IMR-90 (cell line): ENCODE measurements around the gene MID1IP1. TPM values are rescaled to one million over a fixed set of nuclear protein-coding genes. Genes with fewer than 3 reads are reported as not detected.

Experiments used
- ATAC-seq: fragments of 200-7000 bp; cut with Tn5 transposase; 2 replicates; pipeline ENCODE4 v1.9.1; 2020; ENCODE audit warnings: low read depth, mild to moderate bottlenecking, moderate library complexity
- BruUV-seq: library from RNA; stranded (reverse); fragments of 400-500 nt; replicated peaks from 2 replicates; lab custom pipeline; 2021; lab: Mats Ljungman, UMichigan
- CTCF ChIA-PET: fragments of 300-600 bp; formaldehyde crosslinking; extraction: SDS; loops from one replicate; lab custom pipeline; 2021; ENCODE audit warnings: antibody characterized with exemption; lab: Yijun Ruan, JAX
- POLR2A ChIA-PET: fragments of 300-600 bp; sonication (Branson Sonifier 250); formaldehyde crosslinking; loops from one replicate; lab custom pipeline; 2022; ENCODE audit warnings: antibody characterized with exemption; ENCODE audit not compliant: unreplicated experiment; lab: Charles Lee
- DNase-seq: peaks from one replicate; pipeline ENCODE4 v3.0.0; 2013
- H2AFZ ChIP-seq: replicated peaks from 2 replicates; pipeline ENCODE3; 2013; ENCODE audit warnings: low read length, mild to moderate bottlenecking; ENCODE audit not compliant: poor library complexity
- H2AK5ac ChIP-seq: 2 replicates; pipeline ENCODE4 v1.6.1; 2013; ENCODE audit warnings: low read depth, low read length, inconsistent platforms
- H2AK9ac ChIP-seq: replicated peaks from 2 replicates; pipeline ENCODE3; 2013; ENCODE audit warnings: mild to moderate bottlenecking, low read depth, low read length, moderate library complexity; ENCODE audit not compliant: poor library complexity
- H2BK120ac ChIP-seq: 2 replicates; pipeline ENCODE4 v1.6.1; 2013; ENCODE audit warnings: low read depth, low read length, inconsistent platforms
- H2BK15ac ChIP-seq: 3 replicates; pipeline ENCODE4 v1.6.1; 2013; ENCODE audit warnings: low read depth, low read length, inconsistent platforms
- H2BK20ac ChIP-seq: 2 replicates; pipeline ENCODE4 v1.6.1; 2013; ENCODE audit warnings: low read depth, mild to moderate bottlenecking, inconsistent platforms, low read length, moderate library complexity
- H2BK5ac ChIP-seq: 2 replicates; pipeline ENCODE4 v1.6.1; 2013; ENCODE audit warnings: mild to moderate bottlenecking, low read depth, low read length, inconsistent platforms; ENCODE audit not compliant: poor library complexity, severe bottlenecking
- H3K14ac ChIP-seq: replicated peaks from 2 replicates; pipeline ENCODE4 v1.6.1; 2013; ENCODE audit warnings: low read depth, low read length, inconsistent platforms
- H3K18ac ChIP-seq: 2 replicates; pipeline ENCODE4 v1.6.1; 2013; ENCODE audit warnings: low read depth, low read length, control low read depth
- H3K23ac ChIP-seq: 2 replicates; pipeline ENCODE4 v1.6.1; 2013; ENCODE audit warnings: low read depth, low read length, inconsistent platforms
- H3K27ac ChIP-seq: 2 replicates; pipeline ENCODE4 v1.5.1; 2013; ENCODE audit warnings: mild to moderate bottlenecking, control low read depth, low read length; ENCODE audit not compliant: insufficient read depth
- H3K27me3 ChIP-seq: 2 replicates; pipeline ENCODE4 v1.6.1; 2013; ENCODE audit warnings: low read length; ENCODE audit not compliant: control insufficient read depth, insufficient read depth
- H3K36me3 ChIP-seq: 2 replicates; pipeline ENCODE4 v1.6.1; 2013; ENCODE audit warnings: low read length, mixed read lengths; ENCODE audit not compliant: control insufficient read depth, insufficient read depth
- H3K4ac ChIP-seq: 2 replicates; pipeline ENCODE4 v1.6.1; 2013; ENCODE audit warnings: low read depth, low read length, inconsistent platforms
- H3K4me1 ChIP-seq: 2 replicates; pipeline ENCODE4 v1.6.1; 2013; ENCODE audit warnings: low read length, mixed read lengths; ENCODE audit not compliant: control insufficient read depth, insufficient read depth
- H3K4me2 ChIP-seq: 2 replicates; pipeline ENCODE4 v1.6.1; 2013; ENCODE audit warnings: low read depth, mild to moderate bottlenecking, control low read depth, low read length, moderate library complexity
- H3K4me3 ChIP-seq: 2 replicates; pipeline ENCODE4 v1.5.1; 2013; ENCODE audit warnings: low read depth, mild to moderate bottlenecking, control low read depth, low read length, moderate library complexity; ENCODE audit not compliant: insufficient read depth
- H3K56ac ChIP-seq: 2 replicates; pipeline ENCODE4 v1.6.1; 2013; ENCODE audit warnings: low read length, inconsistent platforms; ENCODE audit not compliant: insufficient read depth; ENCODE audit errors: extremely low read depth
- H3K79me1 ChIP-seq, 2 experiments: 2 replicates each; pipeline ENCODE4 v1.6.1; 2013; ENCODE audit warnings: low read length in 2 of 2, inconsistent platforms in 1 of 2, low read depth in 1 of 2
- H3K9ac ChIP-seq: 2 replicates; pipeline ENCODE4 v1.6.1; 2013; ENCODE audit warnings: low read depth, low read length, control low read depth
- H3K9me1 ChIP-seq: 2 replicates; pipeline ENCODE4 v1.6.1; 2013; ENCODE audit warnings: low read length, inconsistent platforms; ENCODE audit not compliant: insufficient read depth
- H3K9me3 ChIP-seq: 2 replicates; pipeline ENCODE4 v1.6.1; 2013; ENCODE audit warnings: low read length; ENCODE audit not compliant: control insufficient read depth, insufficient read depth
- H4K20me1 ChIP-seq: 2 replicates; pipeline ENCODE4 v1.6.1; 2013; ENCODE audit warnings: low read length, inconsistent platforms; ENCODE audit not compliant: insufficient read depth
- H4K5ac ChIP-seq: 2 replicates; pipeline ENCODE4 v1.6.1; 2013; ENCODE audit warnings: mild to moderate bottlenecking, low read depth, low read length, control low read depth
- H4K8ac ChIP-seq, 2 experiments: 2 replicates each; pipeline ENCODE4 v1.6.1; 2013; ENCODE audit warnings: low read depth in 2 of 2, low read length in 2 of 2, control low read depth in 1 of 2, inconsistent platforms in 1 of 2
- H4K91ac ChIP-seq: 2 replicates; pipeline ENCODE4 v1.6.1; 2013; ENCODE audit warnings: low read depth, low read length, inconsistent platforms; ENCODE audit not compliant: insufficient read depth
- BHLHE40 ChIP-seq: fragments of 150-350 bp; IDR thresholded peaks from 2 replicates; pipeline ENCODE4 v1.6.1; 2016; ENCODE audit warnings: mild to moderate bottlenecking, low read depth, low read length
- CEBPB ChIP-seq: IDR thresholded peaks from 2 replicates; pipeline ENCODE4 v1.6.1; 2012; ENCODE audit warnings: low read depth, low read length, improper control_type of control experiment
- CHD1 ChIP-seq: IDR thresholded peaks from 2 replicates; pipeline ENCODE4 v1.6.1; 2012; ENCODE audit warnings: low read depth, low read length, improper control_type of control experiment
- FOS ChIP-seq: fragments of 150-350 bp; IDR thresholded peaks from 2 replicates; pipeline ENCODE4 v1.6.1; 2016; ENCODE audit warnings: low read depth, low read length
- MAFK ChIP-seq: IDR thresholded peaks from 2 replicates; pipeline ENCODE4 v1.6.1; 2012; ENCODE audit warnings: low read depth, low read length, improper control_type of control experiment
- MAZ ChIP-seq: IDR thresholded peaks from 2 replicates; pipeline ENCODE4 v1.6.1; 2012; ENCODE audit warnings: low read depth, mild to moderate bottlenecking, low read length, improper control_type of control experiment, moderate library complexity, borderline replicate concordance
- MXI1 ChIP-seq: IDR thresholded peaks from 2 replicates; pipeline ENCODE4 v1.6.1; 2012; ENCODE audit warnings: low read depth, mild to moderate bottlenecking, low read length, moderate library complexity, borderline replicate concordance
- NFE2L2 ChIP-seq: fragments of 150-350 bp; IDR thresholded peaks from 2 replicates; pipeline ENCODE4 v1.6.1; 2016; ENCODE audit warnings: low read depth, mild to moderate bottlenecking, low read length
- POLR2A ChIP-seq: IDR thresholded peaks from 2 replicates; pipeline ENCODE4 v1.6.1; 2012; ENCODE audit warnings: mild to moderate bottlenecking, low read depth, low read length
- RAD21 ChIP-seq: IDR thresholded peaks from 2 replicates; pipeline ENCODE4 v1.6.1; 2012; ENCODE audit warnings: low read length, improper control_type of control experiment
- RCOR1 ChIP-seq: IDR thresholded peaks from 2 replicates; pipeline ENCODE4 v1.6.1; 2012; ENCODE audit warnings: mild to moderate bottlenecking, low read length, improper control_type of control experiment; ENCODE audit not compliant: insufficient replicate concordance
- RFX5 ChIP-seq: IDR thresholded peaks from 2 replicates; pipeline ENCODE4 v1.8.0; 2012; ENCODE audit warnings: low read depth, mild to moderate bottlenecking, low read length, moderate library complexity
- SMC3 ChIP-seq: fragments of 150-350 bp; IDR thresholded peaks from 2 replicates; pipeline ENCODE4 v1.6.1; 2016; ENCODE audit warnings: low read depth, mild to moderate bottlenecking, antibody characterized with exemption, low read length, moderate library complexity
- USF2 ChIP-seq: fragments of 150-350 bp; IDR thresholded peaks from 2 replicates; pipeline ENCODE4 v1.6.1; 2017; ENCODE audit warnings: mild to moderate bottlenecking, antibody characterized with exemption, low read length, low read depth
- WGBS, 2 experiments: methylation state at CpG; one replicate each; pipeline versions ENCODE4 v1.1.5 to v1.1.7; 2013; ENCODE audit warnings: missing lambda C conversion rate in 2 of 2; ENCODE audit not compliant: insufficient read length in 1 of 2; ENCODE audit errors: extremely low coverage in 2 of 2; 5-methylcytosine and 5-hydroxymethylcytosine counted together
- dilution Hi-C: fragments of 300-500 bp; cut with HindIII; formaldehyde crosslinking; loops from one replicate; pipeline ENCODE4 v1.14.3; 2018; ENCODE audit warnings: low sequenced_read_pairs; ENCODE audit not compliant: unreplicated experiment
- in situ Hi-C: fragments of 300-500 bp; cut with MboI; formaldehyde crosslinking; loops from 3 replicates; pipeline ENCODE4 v1.14.3; 2019; ENCODE audit warnings: low sequenced_read_pairs, inconsistent platforms, mixed read lengths
- intact Hi-C: fragments of 100-400 bp; cut with micrococcal nuclease; formaldehyde crosslinking; loops from 2 replicates; pipeline ENCODE4 v1.10.0; 2022
- polyA plus RNA-seq, 3 experiments: library from polyadenylated mRNA; depleted of rRNA; stranded (reverse); fragments of >200 nt; gene quantifications; 2 replicates each; pipeline ENCODE4 v1.2.3, GENCODE V29; 2012; ENCODE audit warnings: low replicate concordance in 1 of 3
- total RNA-seq: library from RNA; depleted of rRNA; stranded (reverse); fragments of >200 nt; gene quantifications from 2 replicates; pipeline ENCODE4 v1.2.3, GENCODE V29; 2012
- TF ChIP-seq, protein P1 (sequence below): fragments of 150-350 bp; IDR thresholded peaks from 2 replicates; pipeline ENCODE4 v1.6.1; 2016; ENCODE audit warnings: low read depth, mild to moderate bottlenecking, low read length, moderate library complexity, borderline replicate concordance
- TF ChIP-seq, protein P2 (sequence below): conservative IDR thresholded peaks from 2 replicates; pipeline ENCODE4 v1.5.1; 2012; ENCODE audit warnings: mild to moderate bottlenecking, low read depth, low read length, improper control_type of control experiment

The MID1IP1 gene
- total and polyA plus RNA-seq, 2 of the 4 experiments (the other 2 are of a cell fraction): 14.5 to 31.3 TPM

GRCh38 chrX:38770152-38770551 lies 31.1 kb upstream of the MID1IP1 start:
- Histone ChIP-seq H3K4me1 (no peaks in the 10 kb centered on the region), H3K18ac (no peak overlapping the region), H2BK5ac (no peak overlapping the region), H4K5ac (no peak overlapping the region), H3K14ac (no peak overlapping the region), H2AFZ (peak overlapping the region; percentile 54), H4K91ac (no peak overlapping the region), H3K9ac (no peak overlapping the region), H3K27me3 (peaks cover 5% of the 10 kb centered on the region), H3K9me3 (no peaks in the 10 kb centered on the region), H4K8ac (no peak overlapping the region), H3K4ac (no peak overlapping the region), H3K4me3 (no peak overlapping the region), H2BK15ac (no peak overlapping the region), H3K79me1 (no peaks in the 10 kb centered on the region), H2BK20ac (no peak overlapping the region), H2AK5ac (no peak overlapping the region), H3K36me3 (no peaks in the 10 kb centered on the region), H3K56ac (no peak overlapping the region), H2BK120ac (no peak overlapping the region), H3K23ac (no peak overlapping the region), H3K9me1 (no peaks in the 10 kb centered on the region), H3K27ac (no peak overlapping the region), H2AK9ac (no peak overlapping the region), H3K4me2 (no peak overlapping the region), H4K20me1 (no peaks in the 10 kb centered on the region)
- DNase-seq: no peak
- ChIA-PET CTCF (no interaction called here), POLR2A (no interaction called here)
- dilution Hi-C loops (no loop called here), intact Hi-C loops (no loop called here), in situ Hi-C loops (no loop called here)
- no peak for ATAC-seq
- no TSS peak for BruUV-seq
- no peak for TF ChIP-seq RAD21
- TF ChIP-seq MAFK: no peak
- TF ChIP-seq MXI1: no peak
- TF ChIP-seq CHD1: no peak
- TF ChIP-seq, protein P1, sequence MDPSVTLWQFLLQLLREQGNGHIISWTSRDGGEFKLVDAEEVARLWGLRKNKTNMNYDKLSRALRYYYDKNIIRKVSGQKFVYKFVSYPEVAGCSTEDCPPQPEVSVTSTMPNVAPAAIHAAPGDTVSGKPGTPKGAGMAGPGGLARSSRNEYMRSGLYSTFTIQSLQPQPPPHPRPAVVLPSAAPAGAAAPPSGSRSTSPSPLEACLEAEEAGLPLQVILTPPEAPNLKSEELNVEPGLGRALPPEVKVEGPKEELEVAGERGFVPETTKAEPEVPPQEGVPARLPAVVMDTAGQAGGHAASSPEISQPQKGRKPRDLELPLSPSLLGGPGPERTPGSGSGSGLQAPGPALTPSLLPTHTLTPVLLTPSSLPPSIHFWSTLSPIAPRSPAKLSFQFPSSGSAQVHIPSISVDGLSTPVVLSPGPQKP: no peak
- no peak for TF ChIP-seq USF2
- no peak for TF ChIP-seq RFX5
- no peak for TF ChIP-seq RCOR1
- TF ChIP-seq FOS: no peak
- no peak for TF ChIP-seq NFE2L2
- no peak for TF ChIP-seq MAZ
- TF ChIP-seq BHLHE40: no peak
- no peak for TF ChIP-seq CEBPB
- no peak for TF ChIP-seq SMC3
- TF ChIP-seq POLR2A: no peak
- TF ChIP-seq, protein P2, sequence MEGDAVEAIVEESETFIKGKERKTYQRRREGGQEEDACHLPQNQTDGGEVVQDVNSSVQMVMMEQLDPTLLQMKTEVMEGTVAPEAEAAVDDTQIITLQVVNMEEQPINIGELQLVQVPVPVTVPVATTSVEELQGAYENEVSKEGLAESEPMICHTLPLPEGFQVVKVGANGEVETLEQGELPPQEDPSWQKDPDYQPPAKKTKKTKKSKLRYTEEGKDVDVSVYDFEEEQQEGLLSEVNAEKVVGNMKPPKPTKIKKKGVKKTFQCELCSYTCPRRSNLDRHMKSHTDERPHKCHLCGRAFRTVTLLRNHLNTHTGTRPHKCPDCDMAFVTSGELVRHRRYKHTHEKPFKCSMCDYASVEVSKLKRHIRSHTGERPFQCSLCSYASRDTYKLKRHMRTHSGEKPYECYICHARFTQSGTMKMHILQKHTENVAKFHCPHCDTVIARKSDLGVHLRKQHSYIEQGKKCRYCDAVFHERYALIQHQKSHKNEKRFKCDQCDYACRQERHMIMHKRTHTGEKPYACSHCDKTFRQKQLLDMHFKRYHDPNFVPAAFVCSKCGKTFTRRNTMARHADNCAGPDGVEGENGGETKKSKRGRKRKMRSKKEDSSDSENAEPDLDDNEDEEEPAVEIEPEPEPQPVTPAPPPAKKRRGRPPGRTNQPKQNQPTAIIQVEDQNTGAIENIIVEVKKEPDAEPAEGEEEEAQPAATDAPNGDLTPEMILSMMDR: no peak
- 100% methylated on average over 1 of the region's 10 CpGs; no CpG with 5 or more reads in 1 of the 2 experiments for WGBS, 2 experiments
